ENCODE data around the gene KCTD15.
A peak's percentile ranks its signal among the peaks of the same experiment; 100 is the strongest.

KCTD15 gene

GRCh38 chr19:33795370-33796163 lies 1.1 kb upstream of the KCTD15 start:
- Mint-ChIP-seq H3K4me3 (peak overlapping the region; percentile 90), H3K27ac (peak overlapping the region; percentile 89), H3K9me3 (no peaks in the 10 kb centered on the region), H3K27me3 (peaks cover 10% of the 10 kb centered on the region), H3K36me3 (ENCODE audit: low read depth) (peaks cover 12% of the 10 kb centered on the region), H3K4me1 (ENCODE audit: low read depth) (peaks cover 11% of the 10 kb centered on the region)
- intact Hi-C loops (cut with micrococcal nuclease), result loop anchor here (2.0 to 10.0 kb wide), 2 partner anchors 25 to 821 kb away; partner anchors contain the start of genes CEP89 and FAAP24

- peak overlapping the region; percentile 89 for H3K27ac Mint-ChIP-seq
- peaks cover 35% of the 10 kb centered on the region for H3K36me3 Mint-ChIP-seq (ENCODE audit: low read depth)
- intact Hi-C loops (cut with micrococcal nuclease), result loop anchor here (1.0 to 10.0 kb wide), 2 partner anchors 21 to 823 kb away; partner anchors contain the start of genes CEP89 and FAAP24
- H3K4me1 Mint-ChIP-seq (ENCODE audit: low read depth), result peaks cover 11% of the 10 kb centered on the region
- H3K27me3 Mint-ChIP-seq, result peaks cover 4% of the 10 kb centered on the region
- peak overlapping the region; percentile 87 for H3K4me3 Mint-ChIP-seq
- H3K9me3 Mint-ChIP-seq, result no peaks in the 10 kb centered on the region
Measured at GRCh38 chr19:33797802-33798671, 1.4 kb downstream of the KCTD15 start.

- intact Hi-C loops (cut with micrococcal nuclease), result loop anchor here (1.0 to 10.0 kb wide), 2 partner anchors 21 to 824 kb away; partner anchors contain the start of genes CEP89 and FAAP24
- no peak overlapping the region for H3K4me3 Mint-ChIP-seq
Measured at GRCh38 chr19:33798681-33799111, 2.0 kb downstream of the KCTD15 start.

GRCh38 chr19:33799476-33799875 lies 2.8 kb downstream of the KCTD15 start:
- Mint-ChIP-seq H3K36me3 (ENCODE audit: low read depth) (peaks cover 47% of the 10 kb centered on the region), H3K9me3 (no peaks in the 10 kb centered on the region), H3K4me1 (ENCODE audit: low read depth) (peaks cover 10% of the 10 kb centered on the region), H3K27me3 (peaks cover 2% of the 10 kb centered on the region), H3K27ac (no peak overlapping the region), H3K4me3 (no peak overlapping the region)
- intact Hi-C loops (cut with micrococcal nuclease), result loop anchor here (10.0 kb wide), 1 partner anchor 825 kb away; the partner anchor contains the start of genes CEP89 and FAAP24

More at GRCh38 chr19:33798681-33799111, 2.0 kb downstream of the KCTD15 start:
- no peaks in the 10 kb centered on the region for H3K9me3 Mint-ChIP-seq
- H3K27me3 Mint-ChIP-seq, result peaks cover 2% of the 10 kb centered on the region
- no peak overlapping the region for H3K27ac Mint-ChIP-seq
- peaks cover 11% of the 10 kb centered on the region for H3K4me1 Mint-ChIP-seq (ENCODE audit: low read depth)
- peaks cover 40% of the 10 kb centered on the region for H3K36me3 Mint-ChIP-seq (ENCODE audit: low read depth)

- H3K4me3 Mint-ChIP-seq, result no peak overlapping the region
- peaks cover 54% of the 10 kb centered on the region for H3K36me3 Mint-ChIP-seq (ENCODE audit: low read depth)
- H3K4me1 Mint-ChIP-seq (ENCODE audit: low read depth), result peaks cover 6% of the 10 kb centered on the region
- H3K27ac Mint-ChIP-seq, result no peak overlapping the region
- intact Hi-C loops (cut with micrococcal nuclease), result no loop called here
- no peaks in the 10 kb centered on the region for H3K9me3 Mint-ChIP-seq
- peaks cover 2% of the 10 kb centered on the region for H3K27me3 Mint-ChIP-seq
Measured at GRCh38 chr19:33800012-33800680, 3.5 kb downstream of the KCTD15 start.

- Mint-ChIP-seq H3K4me1 (ENCODE audit: low read depth) (peaks cover 10% of the 10 kb centered on the region), H3K4me3 (no peak overlapping the region), H3K27me3 (peaks cover 2% of the 10 kb centered on the region), H3K36me3 (ENCODE audit: low read depth) (peaks cover 53% of the 10 kb centered on the region), H3K27ac (no peak overlapping the region), H3K9me3 (no peaks in the 10 kb centered on the region)
- intact Hi-C loops (cut with micrococcal nuclease), result no loop called here
Measured at GRCh38 chr19:33801411-33801810, 4.7 kb downstream of the KCTD15 start.

GRCh38 chr19:33802001-33802400 lies 5.3 kb downstream of the KCTD15 start:
- H3K4me1 Mint-ChIP-seq (ENCODE audit: low read depth), result peaks cover 10% of the 10 kb centered on the region
- intact Hi-C loops (cut with micrococcal nuclease), result no loop called here
- no peak overlapping the region for H3K27ac Mint-ChIP-seq
- peaks cover 57% of the 10 kb centered on the region for H3K36me3 Mint-ChIP-seq (ENCODE audit: low read depth)
- H3K4me3 Mint-ChIP-seq, result no peak overlapping the region
- peaks cover 2% of the 10 kb centered on the region for H3K27me3 Mint-ChIP-seq
- H3K9me3 Mint-ChIP-seq, result no peaks in the 10 kb centered on the region

GRCh38 chr19:33802801-33803200 lies 6.1 kb downstream of the KCTD15 start:
- intact Hi-C loops (cut with micrococcal nuclease), result no loop called here
- Mint-ChIP-seq H3K4me3 (no peak overlapping the region), H3K27ac (no peak overlapping the region), H3K27me3 (peaks cover 2% of the 10 kb centered on the region), H3K9me3 (no peaks in the 10 kb centered on the region), H3K4me1 (ENCODE audit: low read depth) (peaks cover 10% of the 10 kb centered on the region), H3K36me3 (ENCODE audit: low read depth) (peaks cover 65% of the 10 kb centered on the region)

- intact Hi-C loops (cut with micrococcal nuclease), result no loop called here
- no peak overlapping the region for H3K4me3 Mint-ChIP-seq
- H3K27me3 Mint-ChIP-seq, result peaks cover 2% of the 10 kb centered on the region
- peaks cover 8% of the 10 kb centered on the region for H3K4me1 Mint-ChIP-seq (ENCODE audit: low read depth)
- peaks cover 70% of the 10 kb centered on the region for H3K36me3 Mint-ChIP-seq (ENCODE audit: low read depth)
- H3K9me3 Mint-ChIP-seq, result no peaks in the 10 kb centered on the region
- H3K27ac Mint-ChIP-seq, result no peak overlapping the region
Measured at GRCh38 chr19:33803383-33803782, 6.7 kb downstream of the KCTD15 start.

- H3K27ac Mint-ChIP-seq, result no peak overlapping the region
- no peaks in the 10 kb centered on the region for H3K9me3 Mint-ChIP-seq
- no peak overlapping the region for H3K4me3 Mint-ChIP-seq
- H3K27me3 Mint-ChIP-seq, result no peaks in the 10 kb centered on the region
- H3K4me1 Mint-ChIP-seq (ENCODE audit: low read depth), result peaks cover 5% of the 10 kb centered on the region
- intact Hi-C loops (cut with micrococcal nuclease), result no loop called here
- peaks cover 74% of the 10 kb centered on the region for H3K36me3 Mint-ChIP-seq (ENCODE audit: low read depth)
Measured at GRCh38 chr19:33804021-33804799, 7.5 kb downstream of the KCTD15 start.

- H3K9me3 Mint-ChIP-seq, result no peaks in the 10 kb centered on the region
- intact Hi-C loops (cut with micrococcal nuclease), result no loop called here
- peaks cover 85% of the 10 kb centered on the region for H3K36me3 Mint-ChIP-seq (ENCODE audit: low read depth)
- peaks cover 5% of the 10 kb centered on the region for H3K4me1 Mint-ChIP-seq (ENCODE audit: low read depth)
- no peaks in the 10 kb centered on the region for H3K27me3 Mint-ChIP-seq
- H3K27ac Mint-ChIP-seq, result no peak overlapping the region
- H3K4me3 Mint-ChIP-seq, result no peak overlapping the region
Measured at GRCh38 chr19:33805313-33805712, 8.6 kb downstream of the KCTD15 start.

GRCh38 chr19:33805840-33806433 lies 9.3 kb downstream of the KCTD15 start:
- intact Hi-C loops (cut with micrococcal nuclease), result no loop called here
- Mint-ChIP-seq H3K9me3 (no peaks in the 10 kb centered on the region), H3K27ac (no peak overlapping the region)

More at GRCh38 chr19:33805840-33806433, 9.3 kb downstream of the KCTD15 start:
- peaks cover 5% of the 10 kb centered on the region for H3K4me1 Mint-ChIP-seq (ENCODE audit: low read depth)
- H3K4me3 Mint-ChIP-seq, result no peak overlapping the region
- no peaks in the 10 kb centered on the region for H3K27me3 Mint-ChIP-seq
- peaks cover 89% of the 10 kb centered on the region for H3K36me3 Mint-ChIP-seq (ENCODE audit: low read depth)

Measured in dendritic cell treated with granulocyte-macrophage colony-stimulating factor and Interleukin-4, amounts not matched to agents 40 ng/mL and 50 ng/mL, for 4 days (primary cell).